Keratinocyte (primary cell): Measurements from ENCODE around the gene SNRPD1. TPM values are rescaled to one million over a fixed set of nuclear protein-coding genes. Genes with fewer than 3 reads are reported as not detected.

ENCODE experiments used
- DNase-seq: peaks from one replicate; pipeline ENCODE4 v3.0.0-alpha.2; 2011; ENCODE audit warnings: low read depth, missing footprints, low spot score
- FAIRE-seq: peaks from 2 replicates; lab custom pipeline; 2011; peaks lifted over from hg19 to GRCh38; lab: Jason Lieb, UNC
- H2AFZ ChIP-seq: 2 replicates; pipeline ENCODE4 v1.6.0; 2012; ENCODE audit warnings: low read length, control low read depth, inconsistent platforms; ENCODE audit not compliant: control insufficient read depth
- H3K27ac ChIP-seq: 2 replicates; pipeline ENCODE4 v1.5.1; 2011; ENCODE audit warnings: low read length; ENCODE audit not compliant: control insufficient read depth, insufficient read depth
- H3K27me3 ChIP-seq: 3 replicates; pipeline ENCODE4 v1.6.0; 2011; ENCODE audit warnings: low read length; ENCODE audit not compliant: control insufficient read depth, insufficient read depth; ENCODE audit errors: extremely low read depth
- H3K36me3 ChIP-seq, 2 experiments: 2 replicates in 1 of 2; 3 replicates in 1 of 2; pipeline ENCODE4 v1.5.1; 2011; ENCODE audit warnings: low read length in 2 of 2, mild to moderate bottlenecking in 1 of 2; ENCODE audit not compliant: control insufficient read depth in 2 of 2, insufficient read depth in 2 of 2; ENCODE audit errors: extremely low read depth in 1 of 2
- H3K4me1 ChIP-seq: 3 replicates; pipeline ENCODE4 v1.5.1; 2011; ENCODE audit warnings: low read length; ENCODE audit not compliant: control insufficient read depth, insufficient read depth; ENCODE audit errors: extremely low read depth
- H3K4me2 ChIP-seq: 3 replicates; pipeline ENCODE4 v1.6.0; 2011; ENCODE audit warnings: low read depth, low read length; ENCODE audit not compliant: control insufficient read depth, insufficient read depth; ENCODE audit errors: extremely low read depth
- H3K4me3 ChIP-seq, 3 experiments: fragments of 200-600 bp in 1 of 3; sonication (generic) in 1 of 3; 2 replicates in 2 of 3; 3 replicates in 1 of 3; pipeline ENCODE4 v1.5.1; 2011 to 2016; ENCODE audit warnings: low read length in 3 of 3, mild to moderate bottlenecking in 3 of 3, control low read depth in 2 of 3, inconsistent platforms in 1 of 3, low read depth in 1 of 3, mixed read lengths in 1 of 3, mixed run types in 1 of 3, moderate library complexity in 1 of 3; ENCODE audit not compliant: control insufficient read depth in 2 of 3, insufficient read depth in 2 of 3; ENCODE audit errors: extremely low read depth in 1 of 3
- H3K79me2 ChIP-seq: 2 replicates; pipeline ENCODE4 v1.6.0; 2012; ENCODE audit warnings: low read length; ENCODE audit not compliant: control insufficient read depth, insufficient read depth
- H3K9ac ChIP-seq: 3 replicates; pipeline ENCODE4 v1.6.0; 2011; ENCODE audit warnings: low read length; ENCODE audit not compliant: control insufficient read depth, insufficient read depth; ENCODE audit errors: extremely low read depth
- H3K9me1 ChIP-seq: 3 replicates; pipeline ENCODE4 v1.6.0; 2011; ENCODE audit warnings: low read length; ENCODE audit not compliant: control insufficient read depth, insufficient read depth; ENCODE audit errors: extremely low read depth
- H3K9me3 ChIP-seq: 2 replicates; pipeline ENCODE4 v1.5.1; 2012; ENCODE audit warnings: low read depth, low read length; ENCODE audit not compliant: control insufficient read depth
- H4K20me1 ChIP-seq: 3 replicates; pipeline ENCODE4 v1.6.0; 2011; ENCODE audit warnings: low read length; ENCODE audit not compliant: control insufficient read depth, insufficient read depth; ENCODE audit errors: extremely low read depth
- EZH2 ChIP-seq: IDR thresholded peaks from one replicate; pipeline ENCODE4 v1.6.1; 2012; ENCODE audit warnings: inconsistent platforms, mild to moderate bottlenecking, low read length, moderate library complexity
- dilution Hi-C: fragments of 300-500 bp; cut with MboI; formaldehyde crosslinking; loops from one replicate; pipeline ENCODE4 v1.7.0; 2020; ENCODE audit warnings: low sequenced_read_pairs; ENCODE audit not compliant: extremely low pct_ligation_motif_present
- polyA plus RNA-seq, 5 experiments: library from polyadenylated mRNA; depleted of rRNA in 3 of 5; stranded (reverse) in 3 of 5; stranded (forward) in 1 of 5; unstranded in 1 of 5; fragments of >200 nt; gene quantifications; 1 replicate in 1 of 5; 2 replicates in 3 of 5; 3 replicates in 1 of 5; pipeline versions ENCODE4 v1.2.1 to v1.2.3, GENCODE V29; 2011 to 2012; ENCODE audit warnings: missing spikeins in 2 of 5, low read depth in 1 of 5, low replicate concordance in 1 of 5
- TF ChIP-seq, protein P1 (sequence below), 3 experiments: IDR thresholded peaks in 1 of 3; conservative IDR thresholded peaks in 1 of 3; optimal IDR thresholded peaks in 1 of 3; 2 replicates in 2 of 3; 3 replicates in 1 of 3; pipeline versions ENCODE3 to v1.5.1; 2011; ENCODE audit warnings: low read length in 3 of 3, mild to moderate bottlenecking in 3 of 3, moderate library complexity in 2 of 3, control low read depth in 1 of 3, inconsistent platforms in 1 of 3; ENCODE audit not compliant: insufficient read depth in 2 of 3; ENCODE audit errors: extremely low read depth in 1 of 3

SNRPD1 gene
- polyA plus RNA-seq, 1 donor (not counting 4 experiments of a cell fraction or from before 2014, with no cell fraction given), result 137 TPM

- Histone ChIP-seq H3K9ac (peak within 1 kb of the TSS; percentile 99), H4K20me1 (no peaks in the 10 kb centered on the region)
- peak; percentile 74 for FAIRE-seq
These were observed 11.3 kb upstream of the SNRPD1 start, which contains the start of gene ESCO1 for GRCh38 chr18:21600526-21601410. Gene ESCO1 (minus strand): TSS chr18:21600704. CDS start chr18:21574843, 25,861 bp downstream.

DNA sequence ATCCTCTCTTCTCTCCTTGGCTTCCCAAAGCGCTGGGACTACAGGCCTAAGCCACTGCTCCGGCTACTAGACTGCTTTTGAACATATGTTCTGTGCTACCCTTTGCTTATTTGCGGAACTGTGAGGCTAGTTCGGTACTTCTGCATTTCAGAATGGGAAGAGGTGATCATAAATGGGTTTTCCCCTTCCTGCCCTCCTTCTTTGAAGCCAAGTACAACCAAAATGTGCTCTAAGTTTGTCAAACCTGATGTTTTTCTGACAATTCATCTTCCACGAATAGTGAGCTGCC lies 9.9 kb upstream of the SNRPD1 start:
- H3K27ac ChIP-seq, result no peak overlapping the region
- peaks cover 27% of the 10 kb centered on the region for H3K79me2 ChIP-seq
- H3K36me3 ChIP-seq, result no peaks in the 10 kb centered on the region
- FAIRE-seq (no peak), DNase-seq (no peak)
- no peak overlapping the region for H3K4me2 ChIP-seq
- peaks cover 5% of the 10 kb centered on the region for H3K4me1 ChIP-seq
- no peaks in the 10 kb centered on the region for H3K9me3 ChIP-seq
- H3K27me3 ChIP-seq, result no peaks in the 10 kb centered on the region
- dilution Hi-C loops, result no loop called here
- no peak overlapping the region for H3K9ac ChIP-seq
- H4K20me1 ChIP-seq, result no peaks in the 10 kb centered on the region
- no peak for TF ChIP-seq EZH2
- TF ChIP-seq, protein P1, sequence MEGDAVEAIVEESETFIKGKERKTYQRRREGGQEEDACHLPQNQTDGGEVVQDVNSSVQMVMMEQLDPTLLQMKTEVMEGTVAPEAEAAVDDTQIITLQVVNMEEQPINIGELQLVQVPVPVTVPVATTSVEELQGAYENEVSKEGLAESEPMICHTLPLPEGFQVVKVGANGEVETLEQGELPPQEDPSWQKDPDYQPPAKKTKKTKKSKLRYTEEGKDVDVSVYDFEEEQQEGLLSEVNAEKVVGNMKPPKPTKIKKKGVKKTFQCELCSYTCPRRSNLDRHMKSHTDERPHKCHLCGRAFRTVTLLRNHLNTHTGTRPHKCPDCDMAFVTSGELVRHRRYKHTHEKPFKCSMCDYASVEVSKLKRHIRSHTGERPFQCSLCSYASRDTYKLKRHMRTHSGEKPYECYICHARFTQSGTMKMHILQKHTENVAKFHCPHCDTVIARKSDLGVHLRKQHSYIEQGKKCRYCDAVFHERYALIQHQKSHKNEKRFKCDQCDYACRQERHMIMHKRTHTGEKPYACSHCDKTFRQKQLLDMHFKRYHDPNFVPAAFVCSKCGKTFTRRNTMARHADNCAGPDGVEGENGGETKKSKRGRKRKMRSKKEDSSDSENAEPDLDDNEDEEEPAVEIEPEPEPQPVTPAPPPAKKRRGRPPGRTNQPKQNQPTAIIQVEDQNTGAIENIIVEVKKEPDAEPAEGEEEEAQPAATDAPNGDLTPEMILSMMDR (optimal IDR thresholded peaks at IDR 0.05 in 1 of 3, IDR thresholded peaks at IDR 0.05 in 1 of 3, conservative IDR thresholded peaks at IDR 0.05 in 1 of 3; ENCODE audit: extremely low read depth in 1 of 3, insufficient read depth in 2 of 3, low read length in 3 of 3), result no peak
- no peak overlapping the region for H3K4me3 ChIP-seq
- H3K9me1 ChIP-seq, result no peaks in the 10 kb centered on the region
- no peak overlapping the region for H2AFZ ChIP-seq

More at GRCh38 chr18:21600526-21601410, 11.3 kb upstream of the SNRPD1 start, which contains the start of gene ESCO1:
- dilution Hi-C loops, result no loop called here
- Histone ChIP-seq H3K79me2 (peaks cover 41% of the 10 kb centered on the region), H3K27ac (peak within 1 kb of the TSS; percentile 94), H3K4me1 (peaks cover 5% of the 10 kb centered on the region), H3K4me3 (peak within 1 kb of the TSS; percentile 64 to 95 (median 92)), H2AFZ (peak within 1 kb of the TSS; percentile 99), H3K9me1 (no peaks in the 10 kb centered on the region), H3K4me2 (peak within 1 kb of the TSS; percentile 87), H3K27me3 (no peaks in the 10 kb centered on the region), H3K36me3 (no peaks in the 10 kb centered on the region), H3K9me3 (no peaks in the 10 kb centered on the region)
- peak; percentile 92 for DNase-seq
- TF ChIP-seq EZH2, result no peak
- TF ChIP-seq, protein P1 (optimal IDR thresholded peaks at IDR 0.05 in 1 of 3, IDR thresholded peaks at IDR 0.05 in 1 of 3, conservative IDR thresholded peaks at IDR 0.05 in 1 of 3; ENCODE audit: extremely low read depth in 1 of 3, insufficient read depth in 2 of 3, low read length in 3 of 3), result peak; percentile 81 to 95 (median 89)
